Thyroid gland (tissue), 4 donors: ENCODE measurements around the gene LIF. TPM values are rescaled to one million over a fixed set of nuclear protein-coding genes. Genes with fewer than 3 reads are reported as not detected.

ENCODE experiments used
- DNase-seq, 2 donors: peaks; one replicate each; pipeline ENCODE4 v3.0.0-alpha.2; 2019
- H3K27ac ChIP-seq, 3 donors: fragments of 200-600 bp; sonication (generic); 1 replicate in 2 of 3; 2 replicates in 1 of 3; pipeline ENCODE4 v1.5.1; 2016 to 2019; ENCODE audit warnings: mild to moderate bottlenecking in 1 of 3, moderate library complexity in 1 of 3
- H3K27me3 ChIP-seq: fragments of 200-600 bp; sonication (generic); one replicate; pipeline ENCODE4 v1.5.1; 2019
- H3K36me3 ChIP-seq, 2 donors: fragments of 200-600 bp; sonication (generic); one replicate each; pipeline ENCODE4 v1.5.1; 2016 to 2019
- H3K4me1 ChIP-seq, 2 donors: fragments of 200-600 bp; sonication (generic); one replicate each; pipeline ENCODE4 v1.5.1; 2017 to 2019
- H3K4me3 ChIP-seq, 3 donors: fragments of 200-600 bp; sonication (generic); replicated peaks in 1 of 3; 1 replicate in 2 of 3; 2 replicates in 1 of 3; pipeline ENCODE4 v1.5.1; 2016; ENCODE audit warnings: mild to moderate bottlenecking in 1 of 3
- H3K9me3 ChIP-seq: fragments of 200-600 bp; sonication (generic); one replicate; pipeline ENCODE4 v1.5.1; 2017
- POLR2A ChIP-seq, 2 donors: fragments of 450-650 bp; IDR thresholded peaks; one replicate each; pipeline ENCODE4 v1.6.1; 2017; ENCODE audit warnings: antibody characterized with exemption in 2 of 2, mild to moderate bottlenecking in 2 of 2, moderate library complexity in 1 of 2
- WGBS, 2 donors: methylation state at CpG; one replicate each; pipeline ENCODE4 v1.1.5; 2017; 5-methylcytosine and 5-hydroxymethylcytosine counted together
- intact Hi-C: fragments of 100-400 bp; cut with DNase I; formaldehyde crosslinking; loops from one replicate; pipeline ENCODE4 v1.15.1; 2023
- total RNA-seq, 4 donors: library from RNA; depleted of rRNA; stranded (reverse); fragments of >200 nt; gene quantifications; one replicate each; pipeline ENCODE4 v1.2.3, GENCODE V29; 2016
- TF ChIP-seq, protein P1 (sequence below), 6 experiments: fragments of 200-600 bp in 3 of 6; fragments of 450-650 bp in 3 of 6; sonication (generic) in 3 of 6; IDR thresholded peaks; one replicate each; pipeline ENCODE4 v1.5.1; 2016 to 2019; ENCODE audit warnings: antibody characterized with exemption in 6 of 6, mild to moderate bottlenecking in 2 of 6, inconsistent platforms in 1 of 6, moderate library complexity in 1 of 6

The LIF gene
- total RNA-seq, 4 donors from 2014 or later: 0.89 to 2.6 (median 2.2) TPM

DNA sequence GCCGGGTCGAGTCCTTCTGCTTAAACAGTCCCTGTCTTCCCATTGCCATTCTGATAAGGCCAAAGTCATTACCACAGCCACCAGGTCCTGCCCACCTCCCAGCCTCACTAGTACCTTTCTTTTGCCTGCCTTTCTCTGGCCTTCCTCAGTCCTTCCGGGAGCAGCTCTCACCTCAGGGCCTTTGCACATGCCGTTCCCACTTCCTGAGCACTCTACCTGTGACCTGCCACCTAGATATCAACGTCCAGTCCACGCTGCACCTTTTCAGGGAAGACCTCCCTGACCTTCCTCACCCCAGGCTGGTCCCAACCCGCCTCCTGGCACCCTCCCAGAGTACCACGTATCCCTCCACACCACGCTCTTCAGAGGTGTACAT, 27.9 kb upstream of the LIF start:
- Histone ChIP-seq H3K9me3 (no peaks in the 10 kb centered on the region), H3K36me3 (no peaks in the 10 kb centered on the region), H3K4me1 (peaks cover 0 to 15% of the 10 kb centered on the region in 2 donors), H3K27me3 (no peaks in the 10 kb centered on the region), H3K4me3 (no peak overlapping the region), H3K27ac (no peak overlapping the region)
- DNase-seq: no peak
- WGBS, 2 donors: 90% methylated on average over 9 of the region's 9 CpGs
- TF ChIP-seq, protein P1, sequence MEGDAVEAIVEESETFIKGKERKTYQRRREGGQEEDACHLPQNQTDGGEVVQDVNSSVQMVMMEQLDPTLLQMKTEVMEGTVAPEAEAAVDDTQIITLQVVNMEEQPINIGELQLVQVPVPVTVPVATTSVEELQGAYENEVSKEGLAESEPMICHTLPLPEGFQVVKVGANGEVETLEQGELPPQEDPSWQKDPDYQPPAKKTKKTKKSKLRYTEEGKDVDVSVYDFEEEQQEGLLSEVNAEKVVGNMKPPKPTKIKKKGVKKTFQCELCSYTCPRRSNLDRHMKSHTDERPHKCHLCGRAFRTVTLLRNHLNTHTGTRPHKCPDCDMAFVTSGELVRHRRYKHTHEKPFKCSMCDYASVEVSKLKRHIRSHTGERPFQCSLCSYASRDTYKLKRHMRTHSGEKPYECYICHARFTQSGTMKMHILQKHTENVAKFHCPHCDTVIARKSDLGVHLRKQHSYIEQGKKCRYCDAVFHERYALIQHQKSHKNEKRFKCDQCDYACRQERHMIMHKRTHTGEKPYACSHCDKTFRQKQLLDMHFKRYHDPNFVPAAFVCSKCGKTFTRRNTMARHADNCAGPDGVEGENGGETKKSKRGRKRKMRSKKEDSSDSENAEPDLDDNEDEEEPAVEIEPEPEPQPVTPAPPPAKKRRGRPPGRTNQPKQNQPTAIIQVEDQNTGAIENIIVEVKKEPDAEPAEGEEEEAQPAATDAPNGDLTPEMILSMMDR (IDR thresholded peaks at IDR 0.05): no peak
- TF ChIP-seq POLR2A (IDR thresholded peaks at IDR 0.05): no peak
- intact Hi-C loops: no loop called here

DNA sequence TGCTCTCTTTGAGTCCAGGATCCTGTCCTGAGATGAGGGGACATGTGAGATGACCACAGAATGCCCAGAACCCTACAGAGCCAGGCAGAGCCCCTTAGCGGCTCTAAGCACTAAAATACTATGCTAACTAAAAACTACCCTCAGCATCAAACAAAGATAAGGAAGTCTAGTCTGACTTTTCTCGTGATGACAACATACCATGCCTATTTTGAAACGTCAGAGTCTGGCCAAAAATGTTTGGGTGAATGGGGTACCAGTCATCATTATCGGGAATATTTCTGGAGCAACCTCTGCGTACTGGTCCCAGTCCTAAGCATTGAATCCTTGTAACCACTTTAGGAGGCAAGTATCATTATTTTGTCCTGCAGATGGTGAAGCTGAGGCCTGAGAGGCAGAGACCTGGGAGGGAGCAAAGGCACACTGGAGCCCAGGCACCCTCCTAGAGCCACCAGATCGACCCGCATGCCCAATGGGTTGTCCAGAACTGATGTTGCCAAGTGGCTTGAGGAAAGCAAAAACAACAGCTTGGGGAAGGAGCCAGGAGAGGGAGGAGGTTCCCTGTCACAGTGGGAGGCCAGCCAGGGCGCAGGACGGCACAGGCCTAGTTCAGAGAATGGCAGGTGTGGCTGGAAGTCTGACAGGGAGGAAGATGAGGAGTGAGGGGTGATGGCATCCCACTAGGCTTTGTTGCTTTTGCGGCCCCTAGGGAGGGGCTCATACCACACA, 27.3 kb upstream of the LIF start:
- no peaks in the 10 kb centered on the region for H3K27me3 ChIP-seq
- 53 to 62% methylated on average over 10 of the region's 10 CpGs for WGBS, 2 donors
- H3K4me1 ChIP-seq: peaks cover 0 to 15% of the 10 kb centered on the region in 2 donors
- TF ChIP-seq, protein P1 (IDR thresholded peaks at IDR 0.05): no peak
- no peak for TF ChIP-seq POLR2A (IDR thresholded peaks at IDR 0.05)
- H3K36me3 ChIP-seq: no peaks in the 10 kb centered on the region
- H3K4me3 ChIP-seq: no peak overlapping the region
- intact Hi-C loops: no loop called here
- no peak overlapping the region for H3K27ac ChIP-seq
- no peaks in the 10 kb centered on the region for H3K9me3 ChIP-seq
- DNase-seq: peak; percentile 70 to 71

DNA sequence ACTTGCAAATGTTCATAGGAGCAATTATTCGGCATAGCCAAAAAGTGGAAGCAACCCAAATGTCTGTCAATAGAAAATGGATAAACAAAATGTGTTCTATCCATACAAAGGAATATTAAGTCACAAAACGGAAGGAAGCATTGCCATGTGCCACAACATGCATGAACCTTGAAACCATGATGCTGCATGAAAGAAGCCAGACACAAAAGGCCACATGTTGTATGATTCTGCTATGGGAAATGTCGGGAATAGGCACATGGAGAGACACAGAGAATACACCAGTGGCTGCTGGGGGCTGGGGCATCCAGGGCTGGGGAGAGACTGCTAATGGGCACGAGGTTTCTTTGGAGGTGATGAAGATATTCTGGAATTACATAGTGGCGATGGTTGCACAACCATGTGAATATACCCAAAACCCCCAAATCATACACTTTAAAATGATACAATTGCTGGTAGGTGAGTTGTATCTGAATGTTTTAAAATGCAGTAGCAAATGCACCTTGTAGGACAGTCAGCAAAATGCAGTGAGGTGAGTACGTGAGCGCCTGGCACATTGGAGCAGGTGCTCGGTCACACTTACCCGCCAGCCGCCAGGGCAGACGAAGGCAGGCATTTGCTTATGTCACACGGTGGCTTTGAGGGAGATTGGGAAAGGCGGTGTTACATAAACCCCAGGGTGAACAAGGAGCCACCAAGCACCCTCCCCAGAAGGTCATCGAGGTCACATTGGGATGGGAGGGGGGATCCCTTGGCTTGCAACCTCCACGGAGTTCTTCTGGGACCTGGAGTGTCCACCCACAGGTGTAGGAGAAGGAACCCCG, 26.4 kb upstream of the LIF start:
- WGBS, 2 donors: 71 to 72% methylated on average over 13 to 16 of the region's 16 CpGs
- Histone ChIP-seq H3K36me3 (no peaks in the 10 kb centered on the region), H3K9me3 (no peaks in the 10 kb centered on the region), H3K27ac (no peak overlapping the region), H3K4me3 (no peak overlapping the region), H3K27me3 (no peaks in the 10 kb centered on the region), H3K4me1 (peaks cover 0 to 12% of the 10 kb centered on the region in 2 donors)
- intact Hi-C loops: no loop called here
- DNase-seq: peak; percentile 59 to 65
- TF ChIP-seq POLR2A (IDR thresholded peaks at IDR 0.05): no peak
- TF ChIP-seq, protein P1 (IDR thresholded peaks at IDR 0.05): no peak

DNA sequence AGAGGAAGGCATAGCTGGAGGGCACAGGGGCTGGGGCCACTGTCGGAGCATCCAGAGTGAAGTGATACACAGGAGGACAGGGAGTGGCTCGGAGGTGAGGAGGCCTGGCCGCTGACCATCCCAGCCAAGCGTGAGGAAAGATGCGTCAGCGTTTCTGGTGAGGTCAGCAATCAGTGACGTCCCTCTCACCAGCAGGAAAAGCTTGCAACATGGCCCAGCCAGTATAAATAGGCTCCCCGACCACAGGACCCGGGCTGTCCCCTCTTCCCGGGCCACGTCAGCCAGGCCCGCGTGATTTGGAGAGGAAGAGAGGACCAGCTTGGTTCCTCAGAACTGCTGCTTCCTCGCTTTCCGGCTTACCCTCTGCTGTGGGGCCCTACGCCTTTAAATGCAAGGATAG, 24.3 kb upstream of the LIF start:
- Histone ChIP-seq H3K36me3 (no peaks in the 10 kb centered on the region), H3K9me3 (no peaks in the 10 kb centered on the region), H3K27me3 (no peaks in the 10 kb centered on the region), H3K4me1 (peaks cover 0 to 5% of the 10 kb centered on the region in 2 donors), H3K27ac (no peak overlapping the region), H3K4me3 (no peak overlapping the region)
- peak in 1 of 2 donors; percentile 35 for DNase-seq
- intact Hi-C loops: no loop called here
- WGBS, 2 donors: 69 to 88% methylated on average over 13 to 16 of the region's 16 CpGs
- TF ChIP-seq, protein P1 (IDR thresholded peaks at IDR 0.05): no peak
- TF ChIP-seq POLR2A (IDR thresholded peaks at IDR 0.05): no peak

DNA sequence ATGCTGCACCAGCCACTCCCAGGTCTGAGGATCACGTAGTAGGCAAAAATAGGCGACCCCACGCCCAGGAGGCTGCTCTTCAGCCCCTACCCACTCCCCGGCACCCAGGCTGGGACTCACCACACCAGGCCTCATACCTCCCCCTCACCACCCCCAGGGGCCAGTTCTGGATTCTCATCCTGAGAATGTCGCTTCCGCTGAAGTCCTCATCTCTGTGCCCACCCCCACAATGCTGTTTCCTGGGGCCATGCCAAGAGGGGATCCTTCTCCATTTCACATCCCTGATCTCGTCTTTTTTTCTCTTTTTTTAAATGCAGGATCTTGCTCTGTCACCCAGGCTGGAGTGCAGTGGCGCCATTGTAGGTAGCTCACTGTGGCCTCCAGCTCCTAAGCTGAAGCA, 21.8 kb upstream of the LIF start:
- no peaks in the 10 kb centered on the region for H3K36me3 ChIP-seq
- TF ChIP-seq POLR2A (IDR thresholded peaks at IDR 0.05): no peak
- TF ChIP-seq, protein P1 (IDR thresholded peaks at IDR 0.05): no peak
- peaks cover 0 to under 1% of the 10 kb centered on the region in 2 donors for H3K4me1 ChIP-seq
- no peaks in the 10 kb centered on the region for H3K9me3 ChIP-seq
- H3K4me3 ChIP-seq: no peak overlapping the region
- no peaks in the 10 kb centered on the region for H3K27me3 ChIP-seq
- intact Hi-C loops: no loop called here
- no peak overlapping the region for H3K27ac ChIP-seq
- DNase-seq: no peak
- WGBS, 2 donors: 91 to 93% methylated on average over 8 of the region's 8 CpGs
